NCI-H226 (cell line): ENCODE measurements around the gene CIDEB.

Source experiments
- DNase-seq: peaks from one replicate; pipeline ENCODE4 v3.0.0-alpha.2; 2015

CIDEB gene

GRCh38 chr14:24311837-24312615, 4.2 kb upstream of the CIDEB start:
- no peak for DNase-seq

GRCh38 chr14:24310646-24311604, 3.1 kb upstream of the CIDEB start, which contains the start of gene LTB4R:
Gene LTB4R (plus strand): TSS chr14:24311502. CDS start chr14:24315652, 4,150 bp downstream.
- DNase-seq, result no peak

- DNase-seq, result no peak
These were observed 2.5 kb upstream of the CIDEB start for GRCh38 chr14:24310265-24310645.

DNA sequence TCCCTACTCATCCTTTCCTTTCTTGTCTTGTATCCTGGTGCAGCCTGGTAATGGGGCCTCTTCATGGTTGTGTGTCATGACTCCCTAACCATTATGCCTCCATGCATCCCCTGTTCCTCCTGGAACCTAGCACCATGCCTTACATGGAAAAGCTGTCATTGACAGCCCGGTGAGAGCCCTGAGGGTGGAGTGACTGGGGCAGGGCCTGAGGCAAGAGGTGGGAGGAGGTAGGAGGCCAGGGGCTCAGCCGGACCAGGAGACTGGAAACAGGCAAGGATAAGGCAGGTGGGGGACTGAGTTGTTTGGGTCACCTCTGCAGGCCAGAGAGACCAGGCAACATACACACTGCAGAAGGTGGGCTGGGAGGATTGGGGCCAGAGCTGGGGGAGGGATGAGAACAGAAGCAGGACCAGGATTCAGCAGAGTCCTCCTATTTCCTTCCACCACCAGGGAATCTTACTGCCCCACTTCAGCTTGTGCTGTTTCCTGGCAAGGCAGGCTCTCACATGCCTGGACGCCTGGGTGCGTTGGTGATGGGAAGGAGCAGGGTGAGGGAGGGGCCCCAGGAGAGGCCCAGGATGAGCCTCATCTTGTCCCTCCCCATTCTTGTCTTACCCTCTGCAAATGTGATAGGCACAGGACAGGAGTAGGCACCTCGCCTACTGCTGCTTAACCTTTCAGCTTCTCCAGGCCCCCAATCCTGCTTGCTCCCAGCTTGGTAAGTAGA, 1.9 kb upstream of the CIDEB start, which contains the start of gene LTB4R2:
Gene LTB4R2 (plus strand): TSS at position 603 of the 727 bp plus-strand sequence. CDS start 525 bp downstream, outside the sequence.
- DNase-seq, result no peak

GRCh38 chr14:24308342-24309124, 756 bp upstream of the CIDEB start:
- DNase-seq, result no peak

- no peak for DNase-seq
These were observed 612 bp downstream of the CIDEB start for GRCh38 chr14:24307156-24307574.

DNA sequence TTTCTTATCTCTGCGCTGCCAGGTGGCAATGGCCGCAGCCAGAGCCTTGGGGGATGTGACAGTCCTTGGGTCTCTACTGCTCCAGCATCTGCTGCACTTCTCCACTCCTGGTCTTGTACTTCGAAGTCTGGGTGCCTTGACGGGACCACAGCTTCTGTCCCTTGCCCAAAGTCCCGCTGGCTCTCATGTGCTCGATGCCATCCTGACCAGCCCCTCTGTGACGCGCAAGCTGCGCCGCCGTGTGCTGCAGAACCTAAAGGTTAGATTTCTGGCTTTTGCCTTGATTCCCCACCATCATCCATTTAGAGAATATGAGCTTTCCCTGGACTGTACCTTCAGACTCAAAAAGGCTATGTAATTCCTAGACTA, 3.8 kb downstream of the CIDEB start:
- no peak for DNase-seq

GRCh38 chr14:24300326-24300980, 7.3 kb downstream of the CIDEB start:
- no peak for DNase-seq

DNA sequence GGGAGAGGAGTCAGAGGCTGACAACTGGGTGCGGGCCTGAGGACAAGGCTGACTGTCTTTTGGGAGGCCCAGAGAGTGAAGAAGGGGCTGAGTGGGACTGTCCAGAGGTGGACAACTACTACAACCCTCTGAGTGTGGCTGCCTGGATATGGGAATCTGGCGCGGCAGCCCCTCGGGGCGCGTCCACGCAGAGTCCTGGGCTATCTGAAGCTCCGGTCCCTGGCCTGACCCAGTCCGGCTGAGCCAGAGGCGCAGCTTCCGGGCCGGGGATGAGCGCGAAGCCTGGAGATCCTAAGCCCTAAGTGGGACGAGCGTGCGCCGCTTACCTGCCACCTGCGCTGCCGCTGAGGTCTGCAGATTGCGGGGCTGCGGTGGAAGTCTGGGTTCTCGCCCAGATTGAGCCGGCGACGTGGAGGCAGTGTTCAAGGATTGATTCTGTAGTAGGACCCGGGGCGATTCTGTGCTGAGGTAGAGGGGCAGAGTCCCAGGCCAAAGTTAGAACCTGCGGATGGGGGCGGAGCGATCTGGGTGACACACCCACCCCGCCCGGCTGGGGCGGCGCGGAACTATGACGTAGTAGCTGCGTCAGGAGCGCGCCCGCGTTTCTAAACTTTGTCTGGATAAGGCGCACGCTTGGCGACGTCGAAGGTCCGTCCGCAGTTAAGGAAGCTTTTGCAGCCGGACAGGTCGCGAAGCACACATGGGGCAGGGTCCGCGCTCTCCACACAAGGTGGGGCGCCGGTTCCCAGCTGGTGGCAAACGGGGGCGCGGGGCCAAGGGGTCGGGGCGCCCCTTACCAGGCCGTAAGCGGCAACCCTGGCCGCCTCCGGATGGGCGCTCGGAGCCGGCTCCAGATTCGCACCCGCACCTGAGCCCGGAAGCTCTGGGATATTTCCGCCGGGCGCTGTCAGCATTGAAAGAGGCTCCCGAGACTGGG, 8.3 kb downstream of the CIDEB start, which contains the start of the genes DHRS1 and NOP9:
Gene DHRS1 (minus strand): TSS at position 526 of the 937 bp plus-strand sequence. CDS start 674 bp downstream, outside the sequence.
Gene NOP9 (plus strand): TSS at position 596 of the 937 bp plus-strand sequence. CDS start 105 bp downstream, at position 701.
- peak; percentile 86 for DNase-seq

DNA sequence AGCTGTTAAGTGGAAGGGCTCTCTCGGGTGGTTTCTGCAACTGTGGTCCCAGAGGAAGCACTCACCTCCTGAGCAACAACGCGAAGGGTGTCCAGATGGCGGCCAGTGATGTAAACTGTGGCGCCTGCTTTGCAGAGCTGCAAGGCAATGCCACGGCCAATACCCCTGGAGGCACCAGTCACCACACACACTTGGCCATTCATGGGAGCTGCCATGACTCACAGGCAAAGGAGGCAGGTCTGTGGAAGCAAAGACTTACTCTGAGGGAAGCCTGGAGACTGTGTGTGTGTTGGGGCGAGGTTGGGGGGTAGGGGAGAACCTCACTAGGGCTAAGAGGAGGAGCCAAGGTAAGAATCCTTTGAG, 8.9 kb downstream of the CIDEB start:
- peak; percentile 89 for DNase-seq

- no peak for DNase-seq
These were observed 10.4 kb downstream of the CIDEB start for GRCh38 chr14:24297190-24297964.

DNA sequence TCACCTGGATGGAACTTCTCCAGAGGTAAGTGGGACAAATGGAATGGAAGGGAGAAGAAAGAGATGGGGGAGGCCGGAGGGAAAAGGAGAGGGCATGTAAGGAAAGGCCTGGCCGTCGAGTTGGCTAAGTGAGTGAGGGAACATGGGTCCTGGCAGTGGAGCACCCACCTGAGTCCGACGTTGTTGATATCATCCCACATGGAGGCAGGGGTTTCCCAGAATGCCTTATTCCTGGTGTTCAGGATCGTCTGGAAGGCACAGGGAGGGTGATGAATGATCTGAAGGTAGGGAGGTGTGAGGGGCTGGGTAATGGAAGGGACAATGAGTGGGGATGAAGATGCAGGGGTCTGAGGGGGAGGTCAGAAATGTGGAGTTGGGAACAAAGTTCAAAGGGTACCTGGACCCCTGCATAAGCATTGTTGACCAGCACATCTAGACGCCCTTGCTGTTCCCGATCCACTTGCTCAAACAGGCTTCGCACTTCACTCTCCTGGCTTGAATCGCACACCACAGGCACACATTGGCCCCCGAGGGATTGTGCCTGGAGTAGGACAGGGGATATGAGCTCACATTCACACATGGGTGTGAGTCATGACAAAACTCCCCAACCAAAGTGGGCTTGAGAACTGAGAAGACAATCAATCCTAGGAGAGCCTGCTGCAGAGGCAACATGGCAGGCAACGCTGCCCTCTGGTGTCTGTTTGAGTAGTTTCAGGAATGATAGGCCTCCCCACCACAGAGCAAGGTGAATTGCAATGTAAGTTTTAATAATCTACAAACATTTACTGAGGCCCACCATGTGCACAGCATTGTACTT, 11.2 kb downstream of the CIDEB start:
- DNase-seq, result peak; percentile 67

- DNase-seq, result no peak
These were observed 14.3 kb downstream of the CIDEB start for GRCh38 chr14:24293525-24293924.

- no peak for DNase-seq
These were observed 15.5 kb downstream of the CIDEB start for GRCh38 chr14:24292118-24292807.

DNA sequence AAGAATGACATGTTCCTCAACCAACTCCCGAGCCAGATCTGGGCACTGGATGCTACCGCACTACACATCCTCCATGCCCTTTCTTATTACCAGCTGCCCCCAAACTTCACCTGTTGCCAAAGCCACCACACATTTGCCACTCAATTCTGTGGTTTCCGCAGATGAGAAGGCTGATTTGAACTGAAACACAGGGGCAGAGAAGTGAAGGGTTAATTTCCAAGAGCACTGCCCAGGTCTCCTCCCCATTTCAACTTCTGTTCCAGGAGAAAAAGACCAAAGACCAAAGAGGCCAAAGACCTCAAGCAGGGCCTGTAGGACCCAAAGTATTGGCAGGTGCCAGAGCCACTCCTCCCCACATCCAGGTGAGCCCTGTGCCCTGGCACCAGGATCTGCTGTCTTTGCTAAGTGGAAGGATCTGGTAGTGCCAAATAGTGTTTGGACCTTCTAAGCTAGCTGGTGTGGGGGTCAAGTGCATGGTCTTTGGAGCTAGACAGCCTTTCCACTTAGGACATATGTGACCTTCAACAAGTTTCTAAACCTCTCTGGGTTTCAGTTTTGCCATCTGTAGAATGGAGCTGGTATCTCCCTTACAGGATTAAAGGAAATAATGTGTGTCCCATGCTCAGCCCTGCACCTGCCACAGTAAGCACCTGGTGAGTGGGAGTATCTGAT, 16.2 kb downstream of the CIDEB start:
- no peak for DNase-seq

- DNase-seq, result no peak
These were observed 17.0 kb downstream of the CIDEB start for GRCh38 chr14:24290746-24291145.

DNA sequence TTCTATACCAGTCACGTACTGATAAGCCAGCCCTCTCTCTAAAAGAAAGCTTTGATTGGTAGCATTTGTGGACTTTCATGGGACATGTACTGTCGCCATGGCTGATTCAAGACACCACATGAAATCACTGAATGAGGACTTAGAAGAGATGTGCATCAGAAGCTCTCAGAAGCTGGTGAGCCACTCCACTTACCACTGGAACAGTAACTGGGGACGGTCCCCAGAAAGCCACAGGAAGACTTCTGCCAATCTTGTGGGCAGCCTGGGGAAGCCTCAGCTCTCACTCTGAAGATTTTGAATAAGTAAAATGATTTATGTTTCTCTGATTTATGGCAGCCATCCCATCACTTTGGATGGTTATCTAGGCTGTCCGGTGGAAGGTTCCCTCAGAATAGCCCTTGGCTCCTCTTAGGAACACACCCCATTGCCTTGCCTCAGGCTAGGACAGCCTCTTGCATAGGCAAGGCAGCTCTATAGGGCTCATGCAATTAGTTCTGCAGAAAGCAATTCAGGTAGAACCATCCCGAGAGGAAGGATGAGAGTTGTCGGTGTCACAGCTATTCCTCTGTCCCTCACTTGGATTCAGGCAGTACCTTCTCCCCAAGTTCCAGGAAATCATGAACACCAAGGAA, 18.0 kb downstream of the CIDEB start:
- no peak for DNase-seq
